Measurements from ENCODE around the gene HOXA6.
A peak's percentile ranks its signal among the peaks of the same experiment; 100 is the strongest.

HOXA6 gene

DNA sequence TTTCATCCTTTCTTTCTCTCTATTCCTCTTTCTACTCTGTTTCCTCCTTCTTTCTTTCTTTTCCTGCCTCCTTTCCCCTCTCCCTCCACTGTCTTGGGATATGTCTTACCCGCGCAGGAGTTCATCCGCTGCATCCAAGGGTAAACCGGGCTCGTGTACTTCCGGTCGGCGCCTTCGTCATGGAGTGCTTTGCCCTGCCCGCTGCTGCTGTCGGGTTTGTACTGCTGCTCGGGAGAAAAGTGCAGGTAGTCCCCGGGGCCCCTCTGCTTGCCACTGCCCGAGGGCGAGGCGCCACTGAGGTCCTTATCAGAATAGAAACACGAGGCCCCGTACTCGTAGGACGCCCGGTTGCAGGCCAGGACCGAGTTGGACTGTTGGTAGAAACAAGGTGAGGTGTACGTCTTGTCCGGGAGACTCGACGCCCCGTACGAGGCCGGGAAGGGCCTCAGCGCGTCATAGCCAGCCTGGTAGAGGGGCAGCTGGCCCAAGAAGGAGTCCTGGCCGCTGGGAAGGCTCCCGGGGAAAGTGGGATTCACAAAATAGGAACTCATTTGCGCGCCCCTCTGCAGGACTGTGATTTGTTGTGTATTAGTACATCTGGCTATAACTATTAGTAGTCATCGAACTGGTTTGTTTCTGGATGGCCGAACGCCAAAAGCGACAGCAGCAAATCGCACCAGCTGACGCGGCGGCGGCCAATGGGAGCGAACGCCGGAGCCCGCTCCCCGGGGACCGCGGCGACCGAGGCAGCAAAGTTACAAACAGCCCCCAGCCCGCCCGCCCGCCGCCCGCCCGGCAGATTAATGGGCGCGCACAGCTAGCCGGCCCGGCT lies at the start of gene HOXA6:
TSS of gene HOXA6 (minus strand) at position 576 of the 832 bp plus-strand sequence. CDS start at position 551, 25 bp downstream.
- no peak for DNase-seq

GRCh38 chr7:27196287-27196767 lies 48.8 kb upstream of the HOXA6 start:
- DNase-seq = peak; percentile 83

- DNase-seq = no peak
Observed at GRCh38 chr7:27194686-27195379, 47.3 kb upstream of the HOXA6 start.

DNA sequence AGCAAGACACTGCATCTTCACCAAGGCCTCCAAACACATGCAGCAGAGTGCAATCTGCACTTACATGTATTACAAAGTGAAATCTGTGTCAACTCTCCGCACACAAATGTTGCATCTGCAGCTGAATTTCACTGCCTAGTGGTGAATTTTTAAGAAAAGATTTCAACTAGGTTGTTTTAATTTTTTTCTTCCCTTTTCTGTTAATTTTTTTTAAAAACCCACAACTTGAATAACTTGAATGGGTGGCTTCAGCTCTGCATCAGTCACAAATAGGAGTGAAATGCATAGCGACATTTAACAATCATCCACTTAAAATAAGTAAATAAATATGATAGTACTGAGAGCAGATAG lies 46.4 kb upstream of the HOXA6 start:
- no peak for DNase-seq

- no peak for DNase-seq
Observed at GRCh38 chr7:27193335-27194001, 45.9 kb upstream of the HOXA6 start.

DNA sequence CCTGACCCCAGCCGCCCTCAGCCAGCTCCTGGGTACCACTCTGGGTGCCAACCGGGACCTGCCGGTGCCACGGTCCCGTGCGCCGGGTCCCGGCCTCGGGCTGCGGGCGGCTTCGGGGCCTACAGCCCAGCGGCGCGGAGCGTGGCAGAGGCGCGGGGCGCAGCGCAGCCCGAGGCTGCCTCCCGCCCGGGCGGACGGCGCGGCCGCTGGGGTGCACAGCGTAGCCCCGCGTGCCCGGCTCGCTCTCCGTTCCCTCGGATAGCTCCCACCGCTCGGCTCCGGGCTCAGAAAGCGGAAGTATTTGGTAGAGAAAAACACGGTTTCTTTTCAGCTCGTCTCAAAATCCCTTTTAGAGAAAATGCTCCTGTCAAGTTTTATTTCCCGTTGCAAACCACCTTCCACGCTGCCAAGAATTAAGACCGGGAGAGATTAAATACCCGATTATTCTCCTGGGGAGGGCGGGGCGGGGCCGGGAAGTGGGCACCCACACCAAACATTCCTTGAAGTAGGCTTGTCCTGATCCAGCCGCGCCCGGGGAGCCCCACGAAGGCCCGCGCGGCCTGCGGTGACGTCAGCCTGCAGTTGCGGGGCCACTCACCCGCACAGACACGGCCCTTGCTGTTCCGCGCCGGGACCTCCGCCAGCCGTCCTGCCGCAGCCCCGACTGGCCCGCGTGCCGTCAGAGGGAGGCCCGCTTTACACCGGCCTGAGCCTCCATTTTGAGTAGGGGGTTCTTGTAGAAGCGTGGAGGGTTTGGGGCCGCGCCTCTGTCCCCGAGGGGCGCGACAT lies 45.2 kb upstream of the HOXA6 start:
- DNase-seq = no peak

DNA sequence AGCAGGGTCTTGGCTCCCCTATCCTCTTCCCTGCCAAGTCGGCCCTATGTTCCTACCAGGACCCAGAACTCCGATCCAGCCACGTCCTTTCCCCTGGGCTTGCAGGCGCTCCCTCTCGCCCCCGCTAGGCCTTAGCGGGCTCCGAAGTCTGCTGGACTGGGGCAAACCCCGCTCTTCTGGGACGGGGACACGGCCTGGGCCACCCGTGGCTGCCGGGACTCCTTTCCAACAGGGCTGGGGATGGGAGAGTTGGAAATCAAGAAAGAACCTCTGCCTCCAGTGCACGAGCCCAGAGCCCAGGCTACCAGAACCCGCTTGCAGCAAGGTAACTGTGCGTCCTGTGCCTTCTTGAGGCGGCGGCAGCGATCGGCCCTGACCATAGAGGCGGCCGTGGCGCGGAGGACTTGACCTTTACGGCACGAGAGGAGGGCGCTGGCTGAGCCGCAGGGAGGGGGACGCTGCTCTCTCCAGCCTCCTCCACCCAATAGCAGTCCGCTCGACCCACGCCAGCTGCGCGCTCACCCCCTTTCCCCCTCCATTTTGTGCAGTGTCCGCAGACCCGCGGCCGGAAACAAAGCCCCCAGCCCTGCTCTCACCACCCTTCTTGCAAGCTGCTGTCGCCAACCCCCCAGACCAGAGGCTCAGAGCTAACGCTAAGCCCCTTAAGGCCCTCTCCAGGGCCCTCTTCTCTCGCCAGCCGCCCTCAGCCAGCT lies 44.4 kb upstream of the HOXA6 start:
- DNase-seq = no peak

DNA sequence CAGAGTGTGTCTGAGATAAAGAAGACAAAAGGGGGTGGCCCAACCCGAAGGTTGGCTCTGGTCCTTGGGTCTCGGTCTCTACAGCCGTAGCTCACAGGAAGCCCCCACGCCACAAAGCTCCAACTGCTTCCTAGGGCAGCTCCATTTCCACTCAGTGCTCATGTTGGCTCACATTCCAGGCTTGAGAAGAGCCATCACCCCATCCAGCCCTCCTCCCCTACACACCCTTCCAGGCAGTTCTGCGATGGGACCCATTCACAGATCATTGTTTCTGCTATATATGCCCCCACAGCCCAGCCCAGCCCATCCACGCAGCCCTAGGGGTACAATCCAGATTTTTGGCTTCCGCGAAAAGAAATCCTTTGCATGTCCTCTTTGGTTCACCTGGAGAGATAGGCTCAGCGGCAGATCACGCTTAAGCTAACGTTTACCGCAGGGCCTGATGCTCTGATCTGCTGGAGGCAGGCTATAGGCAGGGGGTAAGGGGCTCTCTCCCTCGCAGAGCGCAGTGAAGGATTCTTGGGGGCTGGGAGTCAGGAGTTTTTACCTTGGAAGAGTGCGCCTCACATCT lies 43.7 kb upstream of the HOXA6 start:
- DNase-seq = no peak

GRCh38 chr7:27189997-27190748 lies 42.6 kb upstream of the HOXA6 start:
- DNase-seq = no peak

DNA sequence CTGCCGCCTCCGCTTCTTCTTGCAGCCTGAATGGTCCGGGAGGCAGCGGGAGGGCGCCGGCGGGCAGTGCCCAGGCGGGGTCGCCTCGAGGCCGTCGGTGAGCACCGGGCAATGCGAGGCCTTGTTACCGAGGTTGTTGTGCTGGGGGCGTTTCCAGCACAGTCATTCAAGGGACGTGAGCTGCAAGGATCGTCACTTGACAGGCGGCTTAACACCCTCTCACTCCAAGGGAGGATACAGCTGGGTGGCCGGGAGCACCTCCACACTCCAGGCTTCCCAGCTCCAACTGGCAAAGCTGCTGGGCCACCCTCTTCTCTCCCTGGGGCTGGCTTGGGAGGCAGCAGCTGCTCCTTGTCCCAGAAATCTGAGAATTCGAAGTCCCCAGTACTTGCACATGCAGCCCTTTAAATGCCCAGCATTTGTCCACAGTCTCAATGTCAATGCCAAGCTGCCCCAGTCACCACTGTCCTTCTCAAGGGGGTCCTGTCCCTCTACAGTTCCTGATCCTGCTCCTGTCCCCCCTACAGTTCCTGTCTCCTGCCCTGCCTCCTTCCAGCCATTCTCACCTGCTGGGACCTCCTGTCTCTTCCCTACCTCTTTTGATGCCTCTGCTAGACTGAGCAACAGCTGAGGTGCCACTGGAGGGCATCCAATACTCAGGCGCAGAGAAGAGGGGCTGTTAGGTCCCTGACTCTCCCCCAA lies 41.9 kb upstream of the HOXA6 start:
- no peak for DNase-seq

GRCh38 chr7:27188386-27189294 lies 41.1 kb upstream of the HOXA6 start:
- DNase-seq = no peak

DNA sequence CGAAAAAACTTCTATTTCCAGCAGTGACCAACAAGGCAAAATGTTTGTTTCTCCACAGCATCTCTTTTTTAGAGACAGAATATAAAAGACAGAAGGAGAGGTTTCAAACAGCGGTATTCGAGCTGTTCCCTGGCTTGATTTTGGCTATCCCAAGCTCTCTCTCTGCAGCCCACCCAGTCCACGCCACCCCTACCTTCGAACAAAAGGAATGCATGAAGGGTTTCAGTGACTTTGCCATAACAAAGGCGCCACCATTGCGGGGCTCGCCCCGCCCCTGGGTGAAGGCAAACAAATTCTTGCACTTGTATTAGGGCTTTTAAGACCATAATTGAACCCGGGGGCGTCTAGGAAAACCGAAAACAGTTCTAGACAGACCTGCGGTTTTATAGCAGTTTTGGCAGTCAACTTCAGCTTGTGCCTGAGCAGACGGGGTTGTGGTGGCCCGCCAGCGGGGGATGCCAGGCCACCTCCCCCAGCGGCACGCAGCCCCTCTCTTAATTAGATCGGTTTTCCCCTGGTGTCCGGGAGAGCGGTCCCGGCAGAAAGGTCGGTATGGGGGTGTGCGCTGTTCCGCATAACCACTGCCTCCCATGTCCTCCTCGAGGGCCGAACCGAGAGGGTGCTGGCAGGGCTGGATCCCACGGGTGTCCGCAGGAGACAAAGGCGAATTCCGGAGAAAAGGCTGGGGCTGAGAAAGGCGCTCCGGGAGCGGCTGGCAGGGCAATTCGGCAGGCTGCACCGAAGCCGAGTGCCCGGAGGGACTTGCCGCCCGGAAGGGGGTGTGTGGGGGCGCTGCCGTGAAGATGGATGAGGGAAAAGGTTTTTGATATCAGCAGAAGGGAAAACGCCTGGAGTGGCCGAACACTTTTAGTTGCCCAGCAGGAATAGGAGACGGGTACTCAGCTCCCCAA lies 40.2 kb upstream of the HOXA6 start:
- DNase-seq = no peak

DNA sequence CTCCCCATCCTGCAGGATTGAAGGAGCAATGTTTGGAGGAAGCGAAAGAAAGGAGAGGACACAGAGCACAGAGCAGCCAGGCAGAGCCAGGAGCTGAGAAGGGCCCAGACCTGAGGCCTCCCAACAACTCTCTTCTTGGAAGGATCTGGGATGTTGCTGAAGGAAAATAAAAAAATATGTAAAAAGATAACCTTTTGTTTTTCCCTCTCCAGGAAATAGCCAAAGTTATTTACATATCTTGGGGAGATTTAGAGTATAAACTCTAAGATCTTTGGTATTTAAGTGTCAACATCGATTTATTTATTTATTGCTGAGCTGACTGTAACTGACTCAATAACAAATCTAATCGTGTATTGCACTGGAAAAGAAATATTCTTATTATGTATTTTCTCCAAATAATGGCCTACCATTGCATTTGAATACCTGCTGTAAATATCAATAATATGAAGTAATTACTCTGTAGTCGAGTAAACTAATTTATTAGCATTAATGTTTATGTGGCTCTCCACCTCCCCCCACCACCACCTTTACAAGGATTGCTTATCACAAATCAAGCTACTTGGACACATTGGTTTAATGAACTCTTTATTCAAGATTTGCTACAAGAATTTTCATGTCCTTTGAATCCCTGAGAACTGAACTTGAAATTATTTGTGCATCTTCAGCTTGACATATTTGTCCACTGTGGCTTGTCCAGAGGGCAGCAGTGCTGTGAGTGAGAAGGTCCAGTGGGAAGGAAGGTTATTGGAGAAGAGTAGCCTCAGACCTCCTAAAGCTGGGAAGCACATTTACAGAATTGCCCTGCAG lies 39.3 kb upstream of the HOXA6 start:
- no peak for DNase-seq

DNA sequence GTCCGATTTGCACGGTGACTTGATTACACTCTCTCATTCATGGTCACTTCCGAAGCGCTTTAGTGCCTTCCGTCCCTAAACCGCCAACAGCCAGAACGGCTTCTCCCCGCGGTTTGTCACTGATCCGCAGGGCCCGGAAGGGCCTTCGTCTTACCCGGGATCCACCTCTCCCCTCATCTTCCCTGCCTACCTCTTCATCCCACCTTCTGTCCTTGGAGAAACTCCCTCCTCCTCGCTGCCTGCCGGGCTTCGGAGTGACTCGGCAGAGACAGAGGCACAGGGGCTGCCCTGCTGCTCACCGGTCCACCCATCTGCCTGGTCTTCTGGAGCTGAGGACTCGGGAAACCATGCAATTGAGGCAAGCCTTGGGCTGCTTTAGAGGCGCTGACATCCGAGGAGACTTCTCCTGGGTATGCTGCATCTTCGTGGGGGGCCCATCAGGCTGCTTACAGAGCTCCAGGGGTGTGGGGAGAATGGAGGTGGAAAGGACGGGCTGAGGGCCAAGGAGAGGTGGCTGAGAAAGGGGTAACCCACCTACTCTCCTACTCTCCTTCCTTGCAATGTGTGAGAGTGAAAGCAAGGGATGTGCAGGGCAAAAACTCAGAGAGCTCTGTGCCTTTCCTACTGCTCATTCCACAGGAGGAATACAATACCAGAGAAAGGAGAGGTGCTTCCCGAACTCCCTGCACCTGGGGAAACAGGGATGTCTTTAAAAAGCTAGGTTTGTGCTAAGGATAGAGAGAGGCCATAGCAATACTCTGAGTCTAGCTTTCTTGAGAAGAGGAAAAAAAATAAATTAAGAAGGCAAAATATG lies 38.5 kb upstream of the HOXA6 start:
- no peak for DNase-seq

- no peak for DNase-seq
Observed at GRCh38 chr7:27185013-27185853, 37.7 kb upstream of the HOXA6 start, which contains the start of gene HOXA11. HOXA11 (minus strand) TSS chr7:27185232; CDS start chr7:27185144, 88 bp downstream.
